GM21737 (cell line): ENCODE results near the gene MPDZ.

Experiments used
- ATAC-seq: cut with Tn5 transposase; IDR thresholded peaks from one replicate; pipeline ENCODE4 v1.9.1; 2021; ENCODE audit warnings: mild to moderate bottlenecking, moderate library complexity; ENCODE audit not compliant: unreplicated experiment

Gene MPDZ

GRCh38 chr9:13140843-13141592 lies 138.5 kb downstream of the MPDZ start:
- no peak for ATAC-seq

GRCh38 chr9:13139641-13140171 lies 139.8 kb downstream of the MPDZ start:
- ATAC-seq: no peak

- no peak for ATAC-seq
Measured at GRCh38 chr9:13137426-13137825, 142.1 kb downstream of the MPDZ start.

- no peak for ATAC-seq
Measured at GRCh38 chr9:13131991-13132390, 147.5 kb downstream of the MPDZ start.

- ATAC-seq: no peak
Measured at GRCh38 chr9:13131416-13131815, 148.1 kb downstream of the MPDZ start.

GRCh38 chr9:13128266-13128860 lies 151.1 kb downstream of the MPDZ start:
- ATAC-seq: no peak

GRCh38 chr9:13127131-13127530 lies 152.4 kb downstream of the MPDZ start:
- no peak for ATAC-seq

GRCh38 chr9:13125261-13125660 lies 154.2 kb downstream of the MPDZ start:
- no peak for ATAC-seq

- no peak for ATAC-seq
Measured at GRCh38 chr9:13122756-13123369, 156.6 kb downstream of the MPDZ start.

GRCh38 chr9:13118313-13118712 lies 161.2 kb downstream of the MPDZ start:
- no peak for ATAC-seq

- ATAC-seq: no peak
Measured at GRCh38 chr9:13116292-13116691, 163.2 kb downstream of the MPDZ start.

GRCh38 chr9:13113751-13114150 lies 165.7 kb downstream of the MPDZ start:
- no peak for ATAC-seq

- ATAC-seq: no peak
Measured at GRCh38 chr9:13113216-13113615, 166.3 kb downstream of the MPDZ start.

GRCh38 chr9:13111778-13112177 lies 167.7 kb downstream of the MPDZ start:
- no peak for ATAC-seq

GRCh38 chr9:13110766-13111417 lies 168.6 kb downstream of the MPDZ start:
- no peak for ATAC-seq

GRCh38 chr9:13109781-13110180 lies 169.7 kb downstream of the MPDZ start:
- ATAC-seq: no peak

- no peak for ATAC-seq
Measured at GRCh38 chr9:13107008-13107407, 172.5 kb downstream of the MPDZ start.

- ATAC-seq: no peak
Measured at GRCh38 chr9:13100914-13101572, 178.4 kb downstream of the MPDZ start.

- no peak for ATAC-seq
Measured at GRCh38 chr9:13095056-13095455, 184.4 kb downstream of the MPDZ start.

GRCh38 chr9:13090628-13091027 lies 188.9 kb downstream of the MPDZ start:
- no peak for ATAC-seq

GRCh38 chr9:13089666-13090065 lies 189.8 kb downstream of the MPDZ start:
- ATAC-seq: no peak
